ENCODE results near the gene SPCS1.
"Not testable (repeated sequence)": the region's sequence is repeated elsewhere in the genome, so short reads cannot be mapped to it uniquely, and the experiment has no call there.

SPCS1 gene

DNA sequence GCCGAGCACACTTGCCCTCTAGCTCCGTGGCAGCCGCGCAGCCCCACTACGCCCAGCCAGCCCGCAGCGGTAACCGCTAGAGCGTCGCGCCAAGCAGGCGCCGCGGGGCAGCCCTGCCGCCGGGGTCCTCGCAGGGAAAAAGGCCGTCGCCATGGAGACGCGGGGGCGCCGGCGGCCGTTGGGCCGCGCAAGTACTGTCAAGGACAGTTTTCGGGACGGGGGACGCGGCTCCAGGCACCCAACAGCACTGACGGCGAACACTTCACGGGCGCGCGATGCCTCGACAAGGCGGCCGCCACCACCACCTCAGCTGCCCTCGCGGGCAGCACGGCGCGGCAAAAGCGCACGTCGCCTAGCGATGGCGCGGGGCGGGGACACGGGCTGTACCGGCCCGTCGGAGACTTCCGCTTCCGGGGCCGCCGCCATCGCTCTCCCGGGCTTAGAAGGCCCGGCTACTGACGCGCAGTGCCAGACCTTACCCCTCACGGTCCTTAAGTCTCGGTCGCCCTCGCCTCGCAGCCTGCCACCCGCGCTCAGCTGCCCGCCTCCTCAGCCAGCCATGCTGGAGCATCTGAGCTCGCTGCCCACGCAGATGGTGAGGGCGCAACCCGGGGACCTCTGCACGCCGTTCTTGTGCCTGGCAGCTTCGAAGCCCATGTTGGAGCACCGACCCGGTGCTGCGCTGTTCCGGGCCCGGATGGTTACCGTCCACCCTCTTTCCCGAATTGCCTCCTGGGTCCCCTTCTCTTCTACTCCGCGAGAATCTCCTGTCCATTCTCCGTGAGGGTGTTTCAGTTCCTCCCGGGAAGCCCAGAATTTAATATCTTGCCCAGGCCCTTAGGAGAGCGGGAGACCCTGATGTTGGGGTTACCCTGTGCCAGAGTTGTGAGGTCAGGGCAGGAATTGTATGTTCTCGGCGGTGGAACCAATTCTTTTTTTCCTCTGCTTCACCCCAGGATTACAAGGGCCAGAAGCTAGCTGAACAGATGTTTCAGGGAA is at the start of gene SPCS1, which contains the start of gene GLT8D1:
Gene SPCS1, plus strand, starts transcription at position 419 of the 999 bp plus-strand sequence. Its CDS starts 141 bp downstream, at position 560.
Gene GLT8D1, minus strand, starts transcription at position 104 of the 999 bp plus-strand sequence. CDS start 5,331 bp downstream, outside the sequence.
- DNase-seq (ENCODE audit: low spot score) = peak; percentile 94
- TF ChIP-seq, protein P1, sequence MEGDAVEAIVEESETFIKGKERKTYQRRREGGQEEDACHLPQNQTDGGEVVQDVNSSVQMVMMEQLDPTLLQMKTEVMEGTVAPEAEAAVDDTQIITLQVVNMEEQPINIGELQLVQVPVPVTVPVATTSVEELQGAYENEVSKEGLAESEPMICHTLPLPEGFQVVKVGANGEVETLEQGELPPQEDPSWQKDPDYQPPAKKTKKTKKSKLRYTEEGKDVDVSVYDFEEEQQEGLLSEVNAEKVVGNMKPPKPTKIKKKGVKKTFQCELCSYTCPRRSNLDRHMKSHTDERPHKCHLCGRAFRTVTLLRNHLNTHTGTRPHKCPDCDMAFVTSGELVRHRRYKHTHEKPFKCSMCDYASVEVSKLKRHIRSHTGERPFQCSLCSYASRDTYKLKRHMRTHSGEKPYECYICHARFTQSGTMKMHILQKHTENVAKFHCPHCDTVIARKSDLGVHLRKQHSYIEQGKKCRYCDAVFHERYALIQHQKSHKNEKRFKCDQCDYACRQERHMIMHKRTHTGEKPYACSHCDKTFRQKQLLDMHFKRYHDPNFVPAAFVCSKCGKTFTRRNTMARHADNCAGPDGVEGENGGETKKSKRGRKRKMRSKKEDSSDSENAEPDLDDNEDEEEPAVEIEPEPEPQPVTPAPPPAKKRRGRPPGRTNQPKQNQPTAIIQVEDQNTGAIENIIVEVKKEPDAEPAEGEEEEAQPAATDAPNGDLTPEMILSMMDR (IDR thresholded peaks at IDR 0.05; ENCODE audit: extremely low read depth, missing control alignments) = no peak

DNA sequence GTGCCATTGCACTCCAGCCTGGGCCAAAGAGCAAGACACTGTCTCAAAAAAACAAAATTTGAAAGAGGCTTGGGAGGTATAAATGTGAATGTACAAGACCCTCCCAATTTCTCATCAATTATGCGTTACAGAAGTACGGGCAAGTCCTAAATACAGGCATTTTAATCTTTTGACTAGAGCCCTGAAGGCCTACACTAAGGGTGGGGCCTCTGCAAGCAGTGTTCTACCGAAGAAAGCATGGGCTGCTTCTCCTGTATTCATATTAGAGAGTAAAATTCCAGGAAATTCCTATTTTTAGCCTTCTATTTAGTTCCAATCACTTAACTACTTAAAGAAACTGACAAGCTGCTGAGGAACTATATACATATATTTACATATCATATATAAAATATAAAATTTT is 45.9 kb upstream of the SPCS1 start:
- no peak for DNase-seq (ENCODE audit: low spot score)

DNA sequence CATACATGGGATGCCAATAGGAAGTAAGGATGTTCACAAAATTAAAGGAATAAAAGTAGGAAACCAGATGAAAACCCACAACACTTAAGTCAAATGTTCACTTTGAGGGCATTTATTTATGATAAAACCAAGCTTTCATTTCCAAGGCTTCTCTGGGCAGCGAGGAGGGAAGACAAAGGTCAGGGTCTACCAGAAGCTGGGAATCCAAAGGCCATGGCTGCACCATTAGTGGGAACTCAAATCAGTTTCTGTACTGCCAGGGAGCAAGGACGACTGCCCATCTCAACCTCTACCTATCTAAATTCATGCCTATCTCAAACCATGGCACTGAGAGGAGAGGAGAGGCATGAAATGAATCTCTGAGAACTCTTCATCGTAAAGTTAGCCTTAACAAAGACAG is 42.8 kb upstream of the SPCS1 start:
- TF ChIP-seq, protein P1 (IDR thresholded peaks at IDR 0.05; ENCODE audit: extremely low read depth, missing control alignments) = no peak
- DNase-seq (ENCODE audit: low spot score) = no peak

More for the DNA sequence above, 45.9 kb upstream of the SPCS1 start:
- TF ChIP-seq, protein P1 (IDR thresholded peaks at IDR 0.05; ENCODE audit: extremely low read depth, missing control alignments) = no peak

DNA sequence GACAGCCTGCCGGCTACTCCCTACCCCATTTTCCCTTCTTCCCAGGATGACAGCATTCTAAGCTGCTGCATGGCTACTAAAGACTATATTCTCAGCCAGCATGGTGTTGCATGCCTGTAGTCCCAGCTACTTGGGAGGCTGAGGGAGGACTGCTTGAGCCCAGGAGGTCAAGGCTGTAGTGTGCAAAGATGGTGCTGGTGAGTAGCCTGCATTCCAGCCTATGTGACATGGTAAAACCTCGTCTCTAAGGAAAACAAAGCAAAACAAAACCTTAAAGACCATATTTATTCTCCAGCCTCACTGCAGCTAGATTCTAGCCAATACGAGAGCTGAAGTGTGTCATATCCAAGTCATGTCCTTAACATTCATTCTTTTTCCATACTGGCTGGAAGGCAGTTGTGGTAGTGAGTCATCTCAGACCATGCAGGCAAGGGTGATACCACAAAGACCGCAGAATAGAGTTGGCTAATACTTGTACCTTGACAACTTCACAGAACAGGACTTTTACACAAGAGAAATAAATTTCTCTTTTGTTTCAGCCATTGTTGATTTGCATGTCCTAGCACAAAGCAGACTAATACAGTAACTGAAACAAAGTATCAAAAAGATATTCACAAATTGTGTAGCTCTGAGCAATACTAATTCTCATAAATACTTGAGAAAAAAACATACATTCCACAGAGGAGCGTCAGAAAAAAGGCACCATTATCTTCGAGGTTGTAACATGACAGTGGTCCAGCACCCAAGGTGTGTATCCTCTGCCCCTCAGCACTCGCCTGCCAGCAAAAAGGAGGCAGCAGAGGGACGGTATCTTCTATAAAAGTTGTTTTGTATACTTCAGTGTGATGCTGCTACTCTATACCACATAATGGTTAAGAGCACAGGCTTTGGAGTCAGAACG is 35.0 kb upstream of the SPCS1 start:
- TF ChIP-seq, protein P1 (IDR thresholded peaks at IDR 0.05; ENCODE audit: extremely low read depth, missing control alignments) = no peak
- peak; percentile 41 for DNase-seq (ENCODE audit: low spot score)

DNA sequence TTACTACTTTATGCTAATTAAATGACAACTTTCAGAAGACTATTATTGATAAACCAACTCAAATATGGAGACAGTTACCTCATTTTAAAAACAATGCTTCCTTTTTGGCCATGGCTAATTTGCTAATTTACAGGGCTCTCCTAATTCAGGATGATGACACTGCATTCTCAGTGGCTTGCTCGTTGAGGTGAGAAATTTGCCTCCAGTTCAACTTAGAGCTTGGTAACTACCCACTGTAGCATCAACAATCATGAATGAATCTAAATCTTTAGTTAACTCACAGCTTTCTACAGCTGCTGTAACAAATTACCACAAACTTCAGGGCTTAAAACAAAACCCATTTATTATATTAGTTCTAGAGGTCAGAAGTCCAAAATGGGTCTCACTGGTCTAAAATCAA is 34.2 kb upstream of the SPCS1 start:
- TF ChIP-seq, protein P1 (IDR thresholded peaks at IDR 0.05; ENCODE audit: extremely low read depth, missing control alignments) = no peak
- no peak for DNase-seq (ENCODE audit: low spot score)

DNA sequence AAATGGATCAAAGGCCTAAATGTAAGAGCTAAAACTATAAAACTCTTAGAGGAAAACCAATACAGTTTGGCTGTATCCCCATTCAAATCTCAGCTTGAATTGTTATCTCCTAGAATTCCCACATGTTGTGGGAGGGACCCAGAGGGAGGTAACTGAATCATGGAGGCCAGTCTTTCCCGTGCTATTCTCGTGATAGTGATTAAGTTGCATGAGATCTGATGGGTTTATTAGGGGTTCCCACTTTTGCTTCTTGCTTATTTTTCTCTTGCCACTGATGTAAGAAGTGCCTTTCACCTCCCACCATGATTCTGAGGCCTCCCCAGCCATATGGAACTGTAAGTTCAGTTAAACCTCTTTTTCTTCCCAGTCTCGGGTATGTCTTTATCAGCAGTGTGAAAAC is 29.7 kb upstream of the SPCS1 start:
- not testable (repeated sequence) for DNase-seq (ENCODE audit: low spot score)

DNA sequence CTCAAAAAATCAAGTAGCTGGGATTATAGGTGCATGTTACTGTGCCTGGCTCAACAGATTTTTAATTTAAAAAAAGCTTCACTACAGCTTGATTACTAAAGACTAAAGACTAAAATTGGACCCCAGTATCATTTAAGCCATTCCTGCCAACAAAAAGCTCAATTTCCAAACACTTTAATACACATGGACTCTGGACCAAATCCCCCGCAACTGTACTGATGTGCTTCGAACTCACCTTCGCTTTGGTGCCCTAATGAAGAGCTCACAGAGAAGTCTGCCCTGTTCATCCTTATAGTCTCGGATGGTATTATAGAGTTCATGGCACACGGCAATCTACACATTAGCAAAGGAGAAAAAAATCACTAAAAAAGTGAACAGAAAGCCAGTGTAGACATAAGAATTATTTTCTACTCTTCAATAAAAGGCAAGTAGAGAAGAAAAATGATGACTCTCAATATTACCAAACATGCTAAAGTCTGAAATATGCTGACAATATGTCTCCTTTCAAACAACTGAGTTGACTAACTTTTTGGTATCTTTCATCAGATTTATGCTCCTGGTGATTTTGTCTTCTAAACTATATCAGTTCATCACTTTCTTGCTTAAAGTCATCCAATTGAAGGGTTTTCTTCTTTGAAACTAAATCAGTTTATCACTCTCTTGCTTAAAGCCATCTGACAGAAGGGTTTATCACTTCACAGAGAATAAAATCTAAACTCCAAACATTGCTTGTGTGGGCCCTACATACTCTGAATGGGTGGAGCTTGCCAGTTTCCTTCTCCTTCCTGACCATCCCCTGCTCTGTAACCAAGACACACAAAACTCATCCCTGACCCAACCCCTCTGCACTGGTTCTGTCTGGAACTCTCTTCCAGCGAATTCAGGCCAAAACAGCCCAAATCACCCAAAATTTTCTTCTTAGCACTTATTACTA is 27.4 kb upstream of the SPCS1 start:
- DNase-seq (ENCODE audit: low spot score) = no peak
- TF ChIP-seq, protein P1 (IDR thresholded peaks at IDR 0.05; ENCODE audit: extremely low read depth, missing control alignments) = no peak
